HEK293 (cell line): ENCODE measurements around the gene ANKS6.

Source experiments
- GLI2 ChIP-seq: fragments of 450-650 bp; formaldehyde crosslinking; IDR thresholded peaks from 2 replicates; pipeline ENCODE4; 2017; ENCODE audit warnings: missing biosample characterization, missing genetic modification characterization, low read depth, borderline replicate concordance
- ZNF23 ChIP-seq: fragments of 450-650 bp; formaldehyde crosslinking; IDR thresholded peaks from 2 replicates; pipeline ENCODE4 v1.5.1; 2016; ENCODE audit warnings: missing biosample characterization, missing genetic modification characterization, borderline replicate concordance
- ZNF473 ChIP-seq: fragments of 450-650 bp; formaldehyde crosslinking; IDR thresholded peaks from 2 replicates; pipeline ENCODE4 v1.5.1; 2017; ENCODE audit warnings: missing biosample characterization, missing genetic modification characterization
- ZNF791 ChIP-seq: fragments of 450-650 bp; formaldehyde crosslinking; IDR thresholded peaks from 2 replicates; pipeline ENCODE4 v1.5.1; 2016; ENCODE audit warnings: missing biosample characterization, missing genetic modification characterization
- TF ChIP-seq, protein P1 (sequence below): fragments of 450-650 bp; formaldehyde crosslinking; IDR thresholded peaks from 2 replicates; pipeline ENCODE4 v1.5.1; 2016; ENCODE audit warnings: missing biosample characterization, missing genetic modification characterization

DNA sequence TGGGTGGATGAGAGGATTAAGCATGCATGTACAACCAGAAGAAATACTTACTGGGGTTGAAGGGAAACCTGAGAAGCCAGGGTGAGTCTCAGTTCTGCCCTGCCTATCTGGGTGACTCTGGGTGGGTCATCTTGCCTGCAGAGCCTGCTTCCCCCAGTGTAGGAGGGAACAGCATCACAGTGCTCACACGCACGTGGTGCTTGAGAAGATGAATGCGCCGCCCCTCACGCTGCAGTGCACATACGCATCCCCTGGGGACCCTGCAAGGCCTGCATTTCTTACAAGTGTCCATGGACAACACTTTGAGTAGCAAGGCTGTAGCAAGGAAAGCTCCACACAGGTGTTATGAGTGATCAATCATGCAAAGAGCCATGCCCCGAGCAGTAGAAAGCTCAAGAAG lies 68.9 kb downstream of the ANKS6 start:
- no peak for TF ChIP-seq GLI2 (tag by site-specific recombination)
- TF ChIP-seq ZNF791 (tag by site-specific recombination), result no peak
- no peak for TF ChIP-seq ZNF23 (tag by site-specific recombination)
- TF ChIP-seq, protein P1, sequence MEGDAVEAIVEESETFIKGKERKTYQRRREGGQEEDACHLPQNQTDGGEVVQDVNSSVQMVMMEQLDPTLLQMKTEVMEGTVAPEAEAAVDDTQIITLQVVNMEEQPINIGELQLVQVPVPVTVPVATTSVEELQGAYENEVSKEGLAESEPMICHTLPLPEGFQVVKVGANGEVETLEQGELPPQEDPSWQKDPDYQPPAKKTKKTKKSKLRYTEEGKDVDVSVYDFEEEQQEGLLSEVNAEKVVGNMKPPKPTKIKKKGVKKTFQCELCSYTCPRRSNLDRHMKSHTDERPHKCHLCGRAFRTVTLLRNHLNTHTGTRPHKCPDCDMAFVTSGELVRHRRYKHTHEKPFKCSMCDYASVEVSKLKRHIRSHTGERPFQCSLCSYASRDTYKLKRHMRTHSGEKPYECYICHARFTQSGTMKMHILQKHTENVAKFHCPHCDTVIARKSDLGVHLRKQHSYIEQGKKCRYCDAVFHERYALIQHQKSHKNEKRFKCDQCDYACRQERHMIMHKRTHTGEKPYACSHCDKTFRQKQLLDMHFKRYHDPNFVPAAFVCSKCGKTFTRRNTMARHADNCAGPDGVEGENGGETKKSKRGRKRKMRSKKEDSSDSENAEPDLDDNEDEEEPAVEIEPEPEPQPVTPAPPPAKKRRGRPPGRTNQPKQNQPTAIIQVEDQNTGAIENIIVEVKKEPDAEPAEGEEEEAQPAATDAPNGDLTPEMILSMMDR (tag by site-specific recombination), result no peak
- TF ChIP-seq ZNF473, result no peak
